Central memory CD8-positive, alpha-beta T cell (primary cell): ENCODE data around the gene CRTC3.

Source experiments
- ATAC-seq: fragments of 150-1000 bp; cut with Tn5 transposase; replicated peaks from 2 replicates; pipeline ENCODE4 v1.10.0; 2022; ENCODE audit warnings: mild to moderate bottlenecking, moderate FRiP score, moderate number of reproducible peaks; ENCODE audit not compliant: poor library complexity, severe bottlenecking; ENCODE audit errors: extremely low read depth
- DNase-seq, 2 donors: peaks; one replicate each; pipeline ENCODE4 v3.0.0; 2021; ENCODE audit warnings: low spot score in 2 of 2
- H3K27ac Mint-ChIP-seq: one replicate; pipeline ENCODE4 v1.8.0; 2022; ENCODE audit warnings: low read depth, mild to moderate bottlenecking, moderate library complexity, mixed read lengths
- H3K27me3 Mint-ChIP-seq: one replicate; pipeline ENCODE4 v1.8.0; 2022; ENCODE audit warnings: mixed read lengths
- H3K36me3 Mint-ChIP-seq: one replicate; pipeline ENCODE4 v1.8.0; 2022; ENCODE audit warnings: mild to moderate bottlenecking, moderate library complexity, mixed read lengths; ENCODE audit not compliant: insufficient read depth
- H3K4me1 Mint-ChIP-seq: one replicate; pipeline ENCODE4 v1.8.0; 2022; ENCODE audit warnings: mixed read lengths
- H3K4me3 Mint-ChIP-seq: one replicate; pipeline ENCODE4 v1.8.0; 2022; ENCODE audit warnings: mild to moderate bottlenecking, moderate library complexity, mixed read lengths
- H3K9me3 Mint-ChIP-seq: one replicate; pipeline ENCODE4 v1.8.0; 2022; ENCODE audit warnings: mixed read lengths

CRTC3 gene

DNA sequence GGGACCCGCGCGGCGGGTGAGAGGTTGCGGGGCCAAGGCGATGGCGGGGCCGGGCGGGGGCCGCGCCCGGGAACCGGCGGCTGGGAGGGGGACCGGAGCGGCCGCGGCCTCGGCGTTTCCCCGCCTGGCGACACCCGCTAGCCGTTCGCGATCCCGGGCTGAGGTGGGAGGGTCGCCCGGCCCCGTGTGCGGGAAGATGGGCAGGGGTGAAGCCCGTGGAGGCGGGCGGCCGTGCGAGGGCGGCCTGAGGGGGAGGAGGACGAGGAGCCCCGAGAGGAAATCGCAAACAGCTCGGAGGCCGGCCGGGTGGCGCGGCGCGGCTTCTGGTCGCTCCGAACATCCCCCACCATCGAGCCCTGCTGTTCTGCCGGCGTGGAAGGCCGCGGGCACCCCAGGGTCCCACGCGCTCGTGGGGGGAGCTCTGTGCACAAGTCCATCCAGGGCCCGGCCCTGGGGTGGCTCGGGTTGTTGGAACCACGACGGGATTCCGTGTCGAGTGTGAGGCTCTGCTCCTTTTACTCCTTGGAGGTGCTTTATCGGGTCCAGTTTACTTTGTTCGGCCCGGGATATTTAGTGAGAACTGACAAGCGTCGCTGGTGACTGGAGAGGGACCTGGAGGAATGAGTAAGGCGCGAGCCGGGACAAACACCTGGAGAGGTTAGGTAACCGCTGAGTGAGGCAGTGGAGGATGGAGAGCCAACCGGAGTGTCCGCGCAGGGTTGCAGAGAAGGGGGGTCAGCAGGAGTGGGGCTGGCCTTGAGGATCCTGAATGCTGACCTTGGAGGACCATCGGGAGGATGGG lies 728 bp downstream of the CRTC3 start:
- DNase-seq (peak; percentile 18 to 39), ATAC-seq (peak; percentile 49)
- peak overlapping the region; percentile 93 for H3K4me3 Mint-ChIP-seq
- peak overlapping the region; percentile 90 for H3K27ac Mint-ChIP-seq
- H3K4me1 Mint-ChIP-seq = peaks cover 49% of the 10 kb centered on the region
- no peaks in the 10 kb centered on the region for H3K27me3 Mint-ChIP-seq
- H3K36me3 Mint-ChIP-seq = peaks cover 5% of the 10 kb centered on the region
- H3K9me3 Mint-ChIP-seq = no peaks in the 10 kb centered on the region

DNA sequence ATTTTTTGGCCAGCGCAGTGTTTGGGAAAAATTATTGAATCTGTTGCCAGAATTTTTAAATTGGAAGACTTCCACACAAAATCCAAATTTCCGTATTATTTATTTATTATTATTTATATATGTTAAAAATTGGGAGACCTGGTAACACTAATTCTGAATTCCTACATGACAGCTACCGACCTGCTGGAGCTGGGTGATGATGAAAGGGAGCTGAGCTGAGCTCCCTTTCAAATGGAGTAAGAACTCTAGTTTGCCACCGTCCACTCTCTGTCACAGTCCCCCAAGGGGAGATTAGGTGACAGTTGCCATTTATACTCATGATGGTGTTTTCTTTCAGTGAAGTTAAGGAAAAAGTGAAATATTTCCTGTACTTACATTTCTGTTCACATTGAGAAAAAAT lies 1.4 kb downstream of the CRTC3 start:
- no peaks in the 10 kb centered on the region for H3K27me3 Mint-ChIP-seq
- H3K9me3 Mint-ChIP-seq = no peaks in the 10 kb centered on the region
- ATAC-seq (no peak), DNase-seq (no peak)
- peak overlapping the region; percentile 93 for H3K4me3 Mint-ChIP-seq
- H3K27ac Mint-ChIP-seq = peak overlapping the region; percentile 90
- H3K4me1 Mint-ChIP-seq = peaks cover 55% of the 10 kb centered on the region
- peaks cover 6% of the 10 kb centered on the region for H3K36me3 Mint-ChIP-seq

GRCh38 chr15:90535254-90535653 lies 5.5 kb downstream of the CRTC3 start:
- ATAC-seq (no peak), DNase-seq (no peak)
- Mint-ChIP-seq H3K4me3 (no peak overlapping the region), H3K4me1 (peaks cover 82% of the 10 kb centered on the region), H3K36me3 (peaks cover 4% of the 10 kb centered on the region), H3K27me3 (no peaks in the 10 kb centered on the region), H3K27ac (no peak overlapping the region), H3K9me3 (no peaks in the 10 kb centered on the region)

DNA sequence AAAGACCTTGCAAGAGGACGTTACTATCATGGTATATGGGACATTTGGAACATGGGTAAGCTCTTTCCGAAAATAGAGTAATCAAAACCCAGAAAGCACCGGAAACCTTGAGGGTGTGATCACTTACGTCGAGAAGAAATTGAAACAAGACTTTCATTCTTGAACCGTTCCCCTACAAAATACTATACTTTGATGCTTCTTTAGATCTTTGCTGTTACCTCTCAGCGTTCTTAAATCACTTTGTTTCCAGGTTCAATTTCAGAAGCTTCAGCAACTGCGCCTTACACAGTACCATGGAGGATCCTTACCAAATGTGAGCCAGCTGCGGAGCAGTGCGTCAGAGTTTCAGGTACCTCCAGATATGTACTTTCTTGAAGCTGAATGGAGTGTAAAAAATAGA lies 10.1 kb downstream of the CRTC3 start:
- peaks cover 57% of the 10 kb centered on the region for H3K4me1 Mint-ChIP-seq
- peak overlapping the region; percentile 84 for H3K27ac Mint-ChIP-seq
- peak overlapping the region; percentile 67 for H3K4me3 Mint-ChIP-seq
- DNase-seq (no peak), ATAC-seq (peak; percentile 60)
- H3K27me3 Mint-ChIP-seq = no peaks in the 10 kb centered on the region
- no peaks in the 10 kb centered on the region for H3K9me3 Mint-ChIP-seq
- H3K36me3 Mint-ChIP-seq = peaks cover 10% of the 10 kb centered on the region

GRCh38 chr15:90540768-90541167 lies 11.0 kb downstream of the CRTC3 start:
- Mint-ChIP-seq H3K4me1 (peaks cover 51% of the 10 kb centered on the region), H3K9me3 (no peaks in the 10 kb centered on the region), H3K36me3 (peaks cover 11% of the 10 kb centered on the region), H3K4me3 (no peak overlapping the region), H3K27me3 (no peaks in the 10 kb centered on the region), H3K27ac (no peak overlapping the region)
- DNase-seq (no peak), ATAC-seq (no peak)

GRCh38 chr15:90545095-90545494 lies 15.4 kb downstream of the CRTC3 start:
- H3K4me1 Mint-ChIP-seq = peaks cover 31% of the 10 kb centered on the region

GRCh38 chr15:90547540-90547939 lies 17.8 kb downstream of the CRTC3 start:
- peaks cover 31% of the 10 kb centered on the region for H3K4me1 Mint-ChIP-seq
- no peak overlapping the region for H3K27ac Mint-ChIP-seq
- H3K27me3 Mint-ChIP-seq = no peaks in the 10 kb centered on the region
- peaks cover 19% of the 10 kb centered on the region for H3K36me3 Mint-ChIP-seq
- no peaks in the 10 kb centered on the region for H3K9me3 Mint-ChIP-seq
- ATAC-seq (no peak), DNase-seq (no peak)
- H3K4me3 Mint-ChIP-seq = no peak overlapping the region

More at GRCh38 chr15:90545095-90545494, 15.4 kb downstream of the CRTC3 start:
- Mint-ChIP-seq H3K36me3 (peaks cover 23% of the 10 kb centered on the region), H3K4me3 (no peak overlapping the region), H3K27me3 (no peaks in the 10 kb centered on the region), H3K9me3 (no peaks in the 10 kb centered on the region), H3K27ac (no peak overlapping the region)
- no peak for DNase-seq
- ATAC-seq = no peak

GRCh38 chr15:90550919-90551318 lies 21.2 kb downstream of the CRTC3 start:
- Mint-ChIP-seq H3K36me3 (peaks cover 15% of the 10 kb centered on the region), H3K4me1 (peaks cover 31% of the 10 kb centered on the region)

GRCh38 chr15:90552162-90552928 lies 22.6 kb downstream of the CRTC3 start:
- peaks cover 26% of the 10 kb centered on the region for H3K4me1 Mint-ChIP-seq
- peaks cover 7% of the 10 kb centered on the region for H3K36me3 Mint-ChIP-seq
- no peak overlapping the region for H3K27ac Mint-ChIP-seq
- H3K4me3 Mint-ChIP-seq = no peak overlapping the region
- no peak for ATAC-seq
- no peaks in the 10 kb centered on the region for H3K27me3 Mint-ChIP-seq
- no peaks in the 10 kb centered on the region for H3K9me3 Mint-ChIP-seq
- no peak for DNase-seq

More at GRCh38 chr15:90550919-90551318, 21.2 kb downstream of the CRTC3 start:
- Mint-ChIP-seq H3K27ac (no peak overlapping the region), H3K9me3 (no peaks in the 10 kb centered on the region), H3K4me3 (no peak overlapping the region), H3K27me3 (no peaks in the 10 kb centered on the region)
- ATAC-seq = no peak
- no peak for DNase-seq

- no peak overlapping the region for H3K4me3 Mint-ChIP-seq
- no peak overlapping the region for H3K27ac Mint-ChIP-seq
- no peaks in the 10 kb centered on the region for H3K27me3 Mint-ChIP-seq
- peaks cover 28% of the 10 kb centered on the region for H3K4me1 Mint-ChIP-seq
- no peak for DNase-seq
- no peak for ATAC-seq
- no peaks in the 10 kb centered on the region for H3K9me3 Mint-ChIP-seq
- peaks cover 3% of the 10 kb centered on the region for H3K36me3 Mint-ChIP-seq
These were observed 23.1 kb downstream of the CRTC3 start for GRCh38 chr15:90552929-90553211.

DNA sequence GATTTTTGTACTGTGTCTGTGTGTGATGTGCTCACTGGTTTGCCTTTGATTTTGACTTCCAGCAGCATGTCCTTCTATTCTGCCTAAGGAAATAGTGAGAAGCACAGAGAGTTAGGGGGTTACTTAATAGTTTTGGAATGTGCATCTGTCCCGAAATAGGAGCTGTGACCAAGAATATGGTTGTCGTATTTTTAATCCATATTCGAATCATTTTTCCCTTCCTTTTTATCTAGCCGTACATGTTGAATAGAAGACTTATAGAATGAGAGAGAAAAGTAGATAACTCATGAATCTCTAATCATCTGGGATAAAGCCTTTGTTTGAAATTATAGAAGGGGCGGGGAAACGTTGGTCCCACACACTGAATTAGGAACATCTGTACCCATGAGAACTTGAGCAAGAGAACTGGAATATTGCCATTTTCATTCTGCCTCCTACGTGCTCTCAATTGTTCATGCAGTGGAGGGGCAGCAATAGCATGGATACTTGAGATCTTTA lies 23.6 kb downstream of the CRTC3 start:
- H3K4me3 Mint-ChIP-seq = no peak overlapping the region
- H3K4me1 Mint-ChIP-seq = peaks cover 32% of the 10 kb centered on the region
- ATAC-seq (no peak), DNase-seq (no peak)
- H3K27me3 Mint-ChIP-seq = no peaks in the 10 kb centered on the region
- no peak overlapping the region for H3K27ac Mint-ChIP-seq
- H3K9me3 Mint-ChIP-seq = no peaks in the 10 kb centered on the region
- H3K36me3 Mint-ChIP-seq = peaks cover 3% of the 10 kb centered on the region

- H3K4me3 Mint-ChIP-seq = no peak overlapping the region
- ATAC-seq = no peak
- H3K27ac Mint-ChIP-seq = peak overlapping the region; percentile 59
These were observed 27.7 kb downstream of the CRTC3 start for GRCh38 chr15:90557186-90558084.

More at GRCh38 chr15:90557186-90558084, 27.7 kb downstream of the CRTC3 start:
- Mint-ChIP-seq H3K36me3 (peaks cover 10% of the 10 kb centered on the region), H3K27me3 (no peaks in the 10 kb centered on the region), H3K4me1 (peaks cover 55% of the 10 kb centered on the region), H3K9me3 (no peaks in the 10 kb centered on the region)
- DNase-seq = no peak
